LNCaP clone FGC (cell line): ENCODE measurements around the gene ESR2.
"Not testable (repeated sequence)": the region's sequence is repeated elsewhere in the genome, so short reads cannot be mapped to it uniquely, and the experiment has no call there.

ENCODE experiments used
- DNase-seq: peaks from one replicate; pipeline ENCODE4 v3.0.0-alpha.2; 2011; ENCODE audit warnings: low read depth
- H3K4me3 ChIP-seq: 2 replicates; pipeline ENCODE4 v1.5.1; 2011; ENCODE audit warnings: mild to moderate bottlenecking, low read depth, low read length, control low read depth
- CTCF ChIP-seq: IDR thresholded peaks from 2 replicates; pipeline ENCODE4 v1.5.1; 2012; ENCODE audit warnings: mild to moderate bottlenecking; ENCODE audit not compliant: control insufficient read depth, insufficient read depth; ENCODE audit errors: extremely low read depth

The ESR2 gene

DNA sequence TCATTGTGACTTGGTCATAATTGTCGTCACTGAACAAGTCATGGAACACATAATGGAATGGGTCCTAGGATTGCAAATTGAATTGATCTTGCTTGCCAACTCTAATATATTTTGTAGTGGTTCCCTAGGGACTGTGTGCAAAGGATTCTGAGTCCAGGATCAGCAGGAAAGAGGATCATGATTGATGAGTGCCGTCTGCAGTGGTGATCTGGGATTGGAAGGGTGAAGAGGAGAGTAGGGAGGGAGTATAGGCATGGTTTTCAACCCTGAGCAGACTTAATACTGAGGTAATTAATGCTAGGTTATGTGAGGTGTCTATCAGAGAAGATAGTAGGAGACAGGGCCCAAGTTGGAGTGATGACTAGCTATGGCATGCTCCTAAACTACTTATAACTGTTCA, 168.9 kb downstream of the ESR2 start:
- TF ChIP-seq CTCF: no peak
- DNase-seq: no peak
- no peak overlapping the region for H3K4me3 ChIP-seq

- no peak overlapping the region for H3K4me3 ChIP-seq
- no peak for DNase-seq
- no peak for TF ChIP-seq CTCF
Measured at GRCh38 chr14:64123241-64123822, 170.8 kb downstream of the ESR2 start.

- no peak for DNase-seq
- no peak for TF ChIP-seq CTCF
- no peak overlapping the region for H3K4me3 ChIP-seq
Measured at GRCh38 chr14:64119980-64120379, 174.2 kb downstream of the ESR2 start.

- no peak for TF ChIP-seq CTCF
- DNase-seq: no peak
- H3K4me3 ChIP-seq: no peak overlapping the region
Measured at GRCh38 chr14:64119500-64119899, 174.7 kb downstream of the ESR2 start.

GRCh38 chr14:64118892-64119291, 175.3 kb downstream of the ESR2 start:
- peak; percentile 52 for DNase-seq
- no peak for TF ChIP-seq CTCF
- no peak overlapping the region for H3K4me3 ChIP-seq

GRCh38 chr14:64118403-64118742, 175.8 kb downstream of the ESR2 start:
- not testable (repeated sequence) for H3K4me3 ChIP-seq, DNase-seq

DNA sequence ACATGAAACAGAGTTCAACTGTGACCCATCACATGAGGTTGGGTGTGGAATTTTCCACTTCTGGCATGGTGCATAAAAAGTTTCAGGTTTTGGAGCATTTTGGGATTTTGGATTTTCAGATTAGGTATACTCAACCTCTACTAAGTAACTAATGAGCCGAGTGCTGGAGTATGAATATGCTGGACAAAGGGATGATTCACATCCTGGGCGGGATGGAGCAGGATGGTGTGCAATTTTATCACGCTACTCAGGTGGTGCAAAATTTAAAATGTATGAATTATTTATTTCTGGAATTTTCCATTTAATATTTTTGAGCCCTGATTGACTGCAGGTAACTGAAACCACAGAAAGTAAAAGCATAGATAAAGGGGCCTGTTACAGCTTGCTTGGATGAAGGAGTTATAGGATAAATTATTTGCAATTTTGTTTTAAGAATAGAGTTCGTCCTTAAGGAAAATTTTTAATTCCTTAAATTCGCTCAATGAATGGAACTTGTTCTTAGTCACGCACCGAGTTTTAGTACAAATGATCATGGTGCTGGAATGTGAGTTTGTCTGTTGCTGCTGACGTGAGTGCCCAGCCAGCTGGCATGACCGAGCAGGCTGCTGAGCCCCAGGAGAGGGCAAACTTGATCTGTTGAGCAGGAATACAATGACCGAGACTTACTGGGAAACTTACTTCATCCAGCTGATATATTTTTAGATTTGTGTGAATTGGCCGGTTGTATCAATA, 176.3 kb downstream of the ESR2 start:
- TF ChIP-seq CTCF: no peak
- no peak for DNase-seq
- H3K4me3 ChIP-seq: no peak overlapping the region
